PC-9 (cell line): ENCODE data around the gene SCAI. TPM values are rescaled to one million over a fixed set of nuclear protein-coding genes. Genes with fewer than 3 reads are reported as not detected.

Experiments
- BruUV-seq: library from RNA; stranded (reverse); fragments of 400-500 nt; replicated peaks from 2 replicates; lab custom pipeline; 2021; lab: Mats Ljungman, UMichigan
- CTCF ChIA-PET: fragments of 300-600 bp; sonication (Branson Sonifier 250); formaldehyde crosslinking; loops from one replicate; lab custom pipeline; 2022; ENCODE audit warnings: antibody characterized with exemption; lab: Charles Lee
- POLR2A ChIA-PET: fragments of 300-600 bp; sonication (Branson Sonifier 250); formaldehyde crosslinking; loops from one replicate; lab custom pipeline; 2022; ENCODE audit warnings: antibody characterized with exemption; ENCODE audit not compliant: unreplicated experiment; lab: Charles Lee
- DNase-seq, 2 experiments: peaks; one replicate each; pipeline versions ENCODE4 v3.0.0 to v3.0.0-alpha.2; 2015 to 2022; ENCODE audit warnings: mixed read lengths in 1 of 2
- H2AFZ ChIP-seq: fragments of 200-600 bp; sonication (generic); 2 replicates; pipeline ENCODE4 v1.8.1; 2017; ENCODE audit warnings: antibody characterized with exemption
- H3F3A ChIP-seq: fragments of 200-600 bp; sonication (generic); 2 replicates; pipeline ENCODE4 v1.8.1; 2017; ENCODE audit warnings: antibody characterized with exemption, mild to moderate bottlenecking, low read depth; ENCODE audit not compliant: insufficient read depth
- H3K27ac ChIP-seq: fragments of 200-600 bp; sonication (generic); 2 replicates; pipeline ENCODE4 v1.6.1; 2016; ENCODE audit warnings: mixed run types
- H3K27me3 ChIP-seq: fragments of 200-600 bp; sonication (generic); 2 replicates; pipeline ENCODE4 v1.6.1; 2016; ENCODE audit warnings: low read depth, mixed run types; ENCODE audit not compliant: insufficient read depth
- H3K36me3 ChIP-seq: fragments of 200-600 bp; sonication (generic); 2 replicates; pipeline ENCODE4 v1.6.1; 2016; ENCODE audit warnings: low read depth, mixed run types
- H3K4me1 ChIP-seq: fragments of 200-600 bp; sonication (generic); replicated peaks from 2 replicates; pipeline ENCODE4 v1.6.1; 2016; ENCODE audit warnings: mixed run types; ENCODE audit not compliant: insufficient read depth
- H3K4me2 ChIP-seq: fragments of 200-600 bp; sonication (generic); 2 replicates; pipeline ENCODE4 v1.6.1; 2017; ENCODE audit warnings: mixed run types
- H3K4me3 ChIP-seq: fragments of 200-600 bp; sonication (generic); 2 replicates; pipeline ENCODE4 v1.6.1; 2016; ENCODE audit warnings: mixed run types
- H3K79me2 ChIP-seq: fragments of 200-600 bp; sonication (generic); 2 replicates; pipeline ENCODE4 v1.6.1; 2017; ENCODE audit warnings: low read depth, mixed run types
- H3K9me2 ChIP-seq: fragments of 200-600 bp; sonication (generic); 2 replicates; pipeline ENCODE4 v1.8.1; 2017; ENCODE audit warnings: mild to moderate bottlenecking; ENCODE audit not compliant: insufficient read depth
- H3K9me3 ChIP-seq: fragments of 200-600 bp; sonication (generic); 2 replicates; pipeline ENCODE4 v1.8.1; 2016; ENCODE audit warnings: low read depth; ENCODE audit not compliant: insufficient read depth
- H4K20me1 ChIP-seq: fragments of 200-600 bp; sonication (generic); 2 replicates; pipeline ENCODE4 v1.8.1; 2017; ENCODE audit not compliant: insufficient read depth
- CTCF ChIP-seq: fragments of 200-600 bp; sonication (generic); conservative IDR thresholded peaks from 2 replicates; pipeline ENCODE4 v1.6.1; 2017; ENCODE audit warnings: mixed run types, antibody characterized with exemption, mild to moderate bottlenecking, moderate library complexity
- EZH2 ChIP-seq: fragments of 200-600 bp; sonication (generic); IDR thresholded peaks from 2 replicates; pipeline ENCODE4 v1.8.0; 2017; ENCODE audit warnings: antibody characterized with exemption, low read depth
- intact Hi-C: fragments of 100-400 bp; cut with micrococcal nuclease; formaldehyde crosslinking; loops from one replicate; pipeline ENCODE4 v1.10.0; 2022; ENCODE audit not compliant: unreplicated experiment
- total RNA-seq: library from RNA; stranded (reverse); gene quantifications from 2 replicates; pipeline ENCODE4 v1.2.3, GENCODE V29; 2021

The SCAI gene
- total RNA-seq, 1 experiment from 2014 or later, result 16.0 TPM

- H3K36me3 ChIP-seq, result no peaks in the 10 kb centered on the region
- no peaks in the 10 kb centered on the region for H3K27me3 ChIP-seq
- no peaks in the 10 kb centered on the region for H4K20me1 ChIP-seq
- no peak overlapping the region for H3K27ac ChIP-seq
- no peaks in the 10 kb centered on the region for H3K4me1 ChIP-seq
- H3K4me2 ChIP-seq, result no peak overlapping the region
- CTCF ChIA-PET, result no interaction called here
- H3K79me2 ChIP-seq, result no peaks in the 10 kb centered on the region
- no peaks in the 10 kb centered on the region for H3K9me2 ChIP-seq
- H3K9me3 ChIP-seq, result no peaks in the 10 kb centered on the region
- no peak overlapping the region for H2AFZ ChIP-seq
- TF ChIP-seq CTCF, result no peak
- no peak for TF ChIP-seq EZH2
- H3K4me3 ChIP-seq, result no peak overlapping the region
- POLR2A ChIA-PET, result interaction anchor here (0.5 kb wide), 1 partner anchor 277 kb away, joined by 4 read pairs; no protein-coding TSS in a partner anchor
- no peaks in the 10 kb centered on the region for H3F3A ChIP-seq
- BruUV-seq, result no TSS peak
- intact Hi-C loops, result no loop called here
- no peak for DNase-seq
These were observed 189.1 kb downstream of the SCAI start for GRCh38 chr9:124954255-124954654.

DNA sequence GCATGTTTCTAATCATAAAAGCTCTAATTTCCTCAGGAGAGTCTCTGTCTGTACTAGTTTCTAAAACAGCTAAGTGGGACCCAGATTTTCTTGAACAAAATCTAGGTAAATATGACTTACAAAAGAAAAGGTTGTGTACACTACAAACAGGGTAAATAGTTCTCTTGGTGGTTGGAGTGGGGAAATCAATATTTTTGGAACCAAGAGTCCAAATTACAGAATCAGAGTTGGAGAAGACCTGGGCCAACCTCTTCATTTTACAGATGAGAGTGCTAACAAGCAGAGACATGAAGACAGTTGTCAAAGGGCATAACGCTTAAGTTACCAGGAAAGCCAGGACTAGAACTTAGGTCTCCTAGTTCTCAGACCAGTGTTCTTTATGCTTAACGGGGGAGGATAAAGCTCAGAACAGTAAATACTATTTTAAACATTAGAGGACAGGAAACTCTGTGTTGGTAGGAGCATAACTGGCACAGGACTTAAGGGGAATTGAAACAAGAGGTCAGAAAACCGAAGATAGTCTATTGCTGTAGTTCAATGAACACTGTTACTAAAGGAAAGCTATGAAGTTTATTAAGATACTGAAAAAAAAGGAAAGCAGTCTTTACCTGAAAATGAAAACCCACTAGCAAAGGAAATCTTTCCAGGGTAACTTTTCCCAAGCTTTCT, 193.1 kb downstream of the SCAI start:
- Histone ChIP-seq H3F3A (no peaks in the 10 kb centered on the region), H3K27ac (no peak overlapping the region), H2AFZ (no peak overlapping the region), H4K20me1 (no peaks in the 10 kb centered on the region), H3K9me2 (no peaks in the 10 kb centered on the region), H3K4me1 (no peaks in the 10 kb centered on the region), H3K27me3 (no peaks in the 10 kb centered on the region), H3K9me3 (no peaks in the 10 kb centered on the region), H3K4me2 (no peak overlapping the region), H3K79me2 (no peaks in the 10 kb centered on the region), H3K36me3 (no peaks in the 10 kb centered on the region), H3K4me3 (no peak overlapping the region)
- ChIA-PET CTCF (interaction anchor here (0.6 kb wide), 1 partner anchor 1549 kb away, joined by 5 read pairs; no protein-coding TSS in a partner anchor), POLR2A (no interaction called here)
- intact Hi-C loops, result no loop called here
- no peak for TF ChIP-seq CTCF
- TF ChIP-seq EZH2, result no peak
- no TSS peak for BruUV-seq
- DNase-seq, result no peak

DNA sequence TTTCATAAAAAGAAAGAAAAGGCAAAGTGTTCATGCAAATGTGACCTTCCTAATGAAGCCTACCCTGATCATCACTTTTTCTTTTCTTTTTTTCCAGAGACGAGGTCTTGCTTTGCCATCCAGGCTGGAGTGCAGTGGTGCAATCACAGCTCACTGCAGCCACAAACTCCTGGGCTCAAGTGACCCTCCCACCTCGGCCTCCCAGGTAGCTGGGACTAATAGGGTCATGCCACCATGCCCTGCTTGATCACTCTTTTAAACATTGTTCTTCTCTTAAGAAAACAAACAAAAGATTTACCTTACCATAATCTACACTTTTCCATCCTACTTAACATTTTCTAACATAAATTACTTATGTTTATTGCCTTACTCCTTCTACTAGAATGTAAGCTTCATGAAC, 193.9 kb downstream of the SCAI start:
- no peaks in the 10 kb centered on the region for H3K4me1 ChIP-seq
- CTCF ChIA-PET, result no interaction called here
- H3K4me2 ChIP-seq, result no peak overlapping the region
- no TSS peak for BruUV-seq
- DNase-seq, result no peak
- no peak for TF ChIP-seq EZH2
- no peak for TF ChIP-seq CTCF
- no peaks in the 10 kb centered on the region for H3K27me3 ChIP-seq
- no peaks in the 10 kb centered on the region for H3K79me2 ChIP-seq
- POLR2A ChIA-PET, result no interaction called here
- no peaks in the 10 kb centered on the region for H3F3A ChIP-seq
- H3K27ac ChIP-seq, result no peak overlapping the region
- H2AFZ ChIP-seq, result no peak overlapping the region
- H3K9me3 ChIP-seq, result no peaks in the 10 kb centered on the region
- no peaks in the 10 kb centered on the region for H3K36me3 ChIP-seq
- H4K20me1 ChIP-seq, result no peaks in the 10 kb centered on the region
- no peaks in the 10 kb centered on the region for H3K9me2 ChIP-seq
- intact Hi-C loops, result no loop called here
- no peak overlapping the region for H3K4me3 ChIP-seq
